Mammary epithelial cell (primary cell): Measurements from ENCODE around the gene INHBB.

Experiments
- EZH2 ChIP-seq: IDR thresholded peaks from 2 replicates; pipeline ENCODE4 v1.6.1; 2012; ENCODE audit warnings: low read length, inconsistent platforms, borderline replicate concordance
- TF ChIP-seq, protein P1 (sequence below), 2 donors: IDR thresholded peaks in 1 of 2; conservative IDR thresholded peaks in 1 of 2; 2 replicates each; pipeline ENCODE4 v1.5.1; 2011 to 2012; ENCODE audit warnings: inconsistent platforms in 2 of 2, low read length in 2 of 2, mild to moderate bottlenecking in 2 of 2, control low read depth in 1 of 2, low read depth in 1 of 2; ENCODE audit not compliant: insufficient read depth in 1 of 2; ENCODE audit errors: extremely low read depth in 1 of 2

DNA sequence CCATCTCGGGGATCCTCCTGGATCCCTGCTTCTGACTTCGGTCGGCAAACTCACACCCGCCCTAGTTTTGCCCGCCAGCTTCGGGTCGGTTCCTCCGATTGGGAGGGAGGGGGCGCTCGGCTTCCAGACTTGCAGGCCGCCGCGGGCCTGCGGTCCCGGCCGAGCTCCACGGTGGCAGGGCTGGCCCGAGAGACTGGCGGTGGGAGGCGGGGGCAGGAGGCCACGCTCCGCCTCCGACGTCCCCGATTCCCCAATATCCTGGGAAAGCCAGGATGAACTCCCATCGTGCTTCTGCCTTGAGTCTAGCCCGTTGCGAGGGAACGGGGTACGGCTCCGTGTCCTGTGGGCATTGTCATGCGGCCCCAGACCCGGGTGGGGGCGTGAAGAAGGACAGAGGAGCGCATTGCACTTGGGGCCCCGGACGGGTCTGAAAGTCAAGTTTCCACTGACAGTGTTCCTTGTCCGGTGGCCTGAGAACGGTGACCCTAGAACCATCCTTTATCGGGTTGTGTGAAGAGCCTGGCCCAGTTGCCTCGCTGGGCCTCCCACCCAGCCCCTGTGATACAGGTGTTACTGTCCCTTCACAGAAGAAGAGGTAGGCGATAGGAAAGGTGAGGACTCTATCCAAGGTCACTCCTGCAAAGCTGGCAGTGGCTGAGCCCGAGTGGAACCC is 2.4 kb upstream of the INHBB start:
- TF ChIP-seq, protein P1, sequence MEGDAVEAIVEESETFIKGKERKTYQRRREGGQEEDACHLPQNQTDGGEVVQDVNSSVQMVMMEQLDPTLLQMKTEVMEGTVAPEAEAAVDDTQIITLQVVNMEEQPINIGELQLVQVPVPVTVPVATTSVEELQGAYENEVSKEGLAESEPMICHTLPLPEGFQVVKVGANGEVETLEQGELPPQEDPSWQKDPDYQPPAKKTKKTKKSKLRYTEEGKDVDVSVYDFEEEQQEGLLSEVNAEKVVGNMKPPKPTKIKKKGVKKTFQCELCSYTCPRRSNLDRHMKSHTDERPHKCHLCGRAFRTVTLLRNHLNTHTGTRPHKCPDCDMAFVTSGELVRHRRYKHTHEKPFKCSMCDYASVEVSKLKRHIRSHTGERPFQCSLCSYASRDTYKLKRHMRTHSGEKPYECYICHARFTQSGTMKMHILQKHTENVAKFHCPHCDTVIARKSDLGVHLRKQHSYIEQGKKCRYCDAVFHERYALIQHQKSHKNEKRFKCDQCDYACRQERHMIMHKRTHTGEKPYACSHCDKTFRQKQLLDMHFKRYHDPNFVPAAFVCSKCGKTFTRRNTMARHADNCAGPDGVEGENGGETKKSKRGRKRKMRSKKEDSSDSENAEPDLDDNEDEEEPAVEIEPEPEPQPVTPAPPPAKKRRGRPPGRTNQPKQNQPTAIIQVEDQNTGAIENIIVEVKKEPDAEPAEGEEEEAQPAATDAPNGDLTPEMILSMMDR (conservative IDR thresholded peaks at IDR 0.05 in 1 of 2, IDR thresholded peaks at IDR 0.05 in 1 of 2; ENCODE audit: extremely low read depth in 1 of 2, insufficient read depth in 1 of 2, low read depth in 1 of 2, low read length in 2 of 2): peak; percentile 48 to 85
- TF ChIP-seq EZH2: peak; percentile 66
